ENCODE measurements around the gene KNCN. TPM values are rescaled to one million over a fixed set of nuclear protein-coding genes. Genes with fewer than 3 reads are reported as not detected.

KNCN gene
- polyA plus RNA-seq (2012; ENCODE audit: low read depth, missing spikeins), result not detected

DNA sequence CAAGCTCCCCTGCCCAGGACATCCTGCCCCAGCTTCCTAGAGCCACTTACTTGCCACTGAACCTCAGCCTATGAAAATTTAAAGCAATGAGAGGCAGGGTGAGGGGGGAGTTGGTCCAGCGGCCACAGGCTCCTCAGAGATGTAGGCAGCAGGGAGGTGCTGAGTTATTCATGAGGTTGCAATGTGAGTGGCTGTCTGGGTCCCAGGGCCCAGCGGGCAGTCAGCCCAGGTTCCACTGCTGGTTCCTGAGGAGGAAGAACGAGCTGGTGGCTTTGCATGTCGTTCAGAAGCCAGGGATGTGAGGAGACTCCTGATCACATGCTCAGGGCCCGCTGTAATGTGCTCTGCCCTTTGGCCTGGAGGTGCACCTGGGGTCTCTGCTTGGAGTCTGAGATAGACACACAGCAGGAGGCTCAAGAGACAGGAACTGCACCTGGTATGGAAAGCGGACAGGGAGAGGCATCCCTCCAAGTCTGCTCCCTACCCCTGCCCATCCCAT lies at the start of gene KNCN:
KNCN (minus strand) TSS at position 51 of the 499 bp plus-strand sequence. CDS start 432 bp downstream, outside the sequence.
- TF ChIP-seq PAX5 (IDR thresholded peaks at IDR 0.05; ENCODE audit: insufficient read depth, low read length, severe bottlenecking), result no peak
- TF ChIP-seq POLR2AphosphoS5 (IDR thresholded peaks at IDR 0.05; ENCODE audit: low read depth, low read length), result no peak
- no peak for TF ChIP-seq POLR2A (IDR thresholded peaks at IDR 0.05; ENCODE audit: low read depth, low read length)
- no peak for TF ChIP-seq POU2F2 (IDR thresholded peaks at IDR 0.05; ENCODE audit: low read depth, low read length)
- no peak for TF ChIP-seq TAF1 (IDR thresholded peaks at IDR 0.05; ENCODE audit: low read depth, low read length)
- TF ChIP-seq SPI1 (IDR thresholded peaks at IDR 0.05; ENCODE audit: low read depth, low read length), result no peak
- FAIRE-seq, result no peak

DNA sequence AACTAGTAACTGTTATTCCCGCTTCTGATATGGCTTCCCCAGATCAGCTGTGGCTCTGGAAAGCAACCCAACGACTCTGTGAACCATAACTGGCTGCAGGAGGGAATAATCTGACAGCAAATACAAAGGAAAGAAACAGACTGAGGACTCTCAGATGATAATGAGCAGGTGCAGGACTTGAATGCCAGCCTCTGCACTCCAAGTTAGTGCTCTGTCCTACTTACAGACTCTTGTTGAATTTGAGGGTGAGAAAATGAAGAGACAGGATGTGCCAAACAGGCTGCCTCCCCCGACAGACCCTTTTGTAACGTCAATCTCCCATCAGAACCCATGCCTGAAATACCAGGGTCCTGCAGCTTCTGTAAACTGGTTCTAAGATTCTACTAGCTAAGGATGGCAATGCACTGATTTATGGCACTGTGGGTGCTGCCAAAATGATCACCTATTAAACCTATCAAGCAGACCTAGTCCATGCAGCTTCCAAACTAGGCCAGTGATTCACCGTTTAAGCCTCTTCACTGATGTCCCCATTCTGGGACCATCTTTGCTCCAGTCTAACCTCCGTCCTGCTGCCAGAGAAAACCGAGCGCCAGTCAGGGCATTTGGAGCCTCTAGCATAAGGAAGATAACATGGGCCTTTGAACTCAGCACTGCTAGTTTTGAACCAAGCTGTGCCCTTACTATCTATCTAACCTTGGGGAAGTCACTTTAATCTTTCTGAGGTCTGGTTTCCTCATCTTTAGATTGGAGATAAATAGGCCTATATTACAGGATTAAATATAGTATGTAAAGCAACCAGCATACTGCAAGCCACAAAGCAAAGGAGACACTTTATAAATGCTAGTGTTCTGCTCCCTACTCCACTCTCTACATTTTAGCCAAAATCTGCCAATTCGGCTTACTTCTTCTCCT lies 47.9 kb upstream of the KNCN start:
- FAIRE-seq, result no peak
- no peak for TF ChIP-seq TAF1 (IDR thresholded peaks at IDR 0.05; ENCODE audit: low read depth, low read length)
- no peak for TF ChIP-seq PAX5 (IDR thresholded peaks at IDR 0.05; ENCODE audit: insufficient read depth, low read length, severe bottlenecking)
- TF ChIP-seq POU2F2 (IDR thresholded peaks at IDR 0.05; ENCODE audit: low read depth, low read length), result no peak
- DNase-seq (ENCODE audit: insufficient read length, low spot score), result no peak

More for the DNA sequence above, at the start of gene KNCN:
- DNase-seq (ENCODE audit: insufficient read length, low spot score), result no peak

GRCh38 chr1:46596846-46597245 lies 45.4 kb upstream of the KNCN start:
- TF ChIP-seq SPI1 (IDR thresholded peaks at IDR 0.05; ENCODE audit: low read depth, low read length), result no peak
- no peak for TF ChIP-seq PAX5 (IDR thresholded peaks at IDR 0.05; ENCODE audit: insufficient read depth, low read length, severe bottlenecking)
- no peak for TF ChIP-seq POU2F2 (IDR thresholded peaks at IDR 0.05; ENCODE audit: low read depth, low read length)
- no peak for TF ChIP-seq TAF1 (IDR thresholded peaks at IDR 0.05; ENCODE audit: low read depth, low read length)
- TF ChIP-seq POLR2AphosphoS5 (IDR thresholded peaks at IDR 0.05; ENCODE audit: low read depth, low read length), result no peak
- TF ChIP-seq POLR2A (IDR thresholded peaks at IDR 0.05; ENCODE audit: low read depth, low read length), result no peak
- no peak for DNase-seq (ENCODE audit: insufficient read length, low spot score)
- no peak for FAIRE-seq

DNA sequence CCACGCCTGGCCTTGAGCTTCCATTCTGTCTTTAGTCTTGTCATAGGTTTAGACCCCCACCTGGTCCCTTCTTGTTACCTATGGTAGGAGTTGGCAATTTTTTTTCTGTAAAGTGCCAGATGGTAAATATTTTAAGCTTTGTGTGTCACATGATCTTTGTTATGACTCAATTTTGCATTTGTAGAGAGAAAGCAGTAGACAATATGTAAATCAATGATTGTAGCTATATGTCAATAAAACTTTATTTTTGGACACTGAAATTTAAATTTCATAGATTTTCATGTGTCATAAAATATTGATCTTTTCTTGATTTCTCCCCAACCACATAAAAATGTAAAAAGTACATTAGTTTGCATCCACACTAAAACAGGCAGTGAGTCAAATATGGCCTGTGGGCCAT lies 44.6 kb upstream of the KNCN start:
- TF ChIP-seq PAX5 (IDR thresholded peaks at IDR 0.05; ENCODE audit: insufficient read depth, low read length, severe bottlenecking) (no peak), POLR2A (IDR thresholded peaks at IDR 0.05; ENCODE audit: low read depth, low read length) (no peak), POU2F2 (IDR thresholded peaks at IDR 0.05; ENCODE audit: low read depth, low read length) (no peak), SPI1 (IDR thresholded peaks at IDR 0.05; ENCODE audit: low read depth, low read length) (no peak), TAF1 (IDR thresholded peaks at IDR 0.05; ENCODE audit: low read depth, low read length) (no peak), POLR2AphosphoS5 (IDR thresholded peaks at IDR 0.05; ENCODE audit: low read depth, low read length) (no peak)
- DNase-seq (ENCODE audit: insufficient read length, low spot score), result no peak
- no peak for FAIRE-seq

- DNase-seq (ENCODE audit: insufficient read length, low spot score) (no peak), FAIRE-seq (no peak)
- TF ChIP-seq POLR2AphosphoS5 (IDR thresholded peaks at IDR 0.05; ENCODE audit: low read depth, low read length), result no peak
- no peak for TF ChIP-seq SPI1 (IDR thresholded peaks at IDR 0.05; ENCODE audit: low read depth, low read length)
- no peak for TF ChIP-seq POU2F2 (IDR thresholded peaks at IDR 0.05; ENCODE audit: low read depth, low read length)
- no peak for TF ChIP-seq POLR2A (IDR thresholded peaks at IDR 0.05; ENCODE audit: low read depth, low read length)
- TF ChIP-seq PAX5 (IDR thresholded peaks at IDR 0.05; ENCODE audit: insufficient read depth, low read length, severe bottlenecking), result no peak
- TF ChIP-seq TAF1 (IDR thresholded peaks at IDR 0.05; ENCODE audit: low read depth, low read length), result no peak
These were observed 43.7 kb upstream of the KNCN start for GRCh38 chr1:46595127-46595526.

DNA sequence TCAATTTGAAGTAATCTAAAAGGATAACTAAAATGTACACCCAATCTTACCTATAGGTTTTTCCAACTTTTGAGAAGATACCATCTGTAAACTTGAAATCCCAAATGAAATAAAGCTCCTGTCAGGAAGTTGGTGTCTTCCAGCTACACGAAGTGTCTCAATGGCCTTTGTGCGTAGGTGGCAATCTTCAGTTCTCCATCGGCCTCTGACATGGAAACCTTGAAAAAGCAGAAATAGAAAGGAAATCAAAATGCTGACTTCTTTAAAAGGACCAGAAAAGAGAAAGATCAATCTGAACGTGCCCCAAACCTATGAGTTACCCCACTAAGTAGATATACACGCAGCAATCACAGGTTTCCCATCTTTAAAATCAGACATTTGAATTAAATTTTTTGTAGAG lies 42.6 kb upstream of the KNCN start:
- no peak for TF ChIP-seq SPI1 (IDR thresholded peaks at IDR 0.05; ENCODE audit: low read depth, low read length)
- no peak for TF ChIP-seq POU2F2 (IDR thresholded peaks at IDR 0.05; ENCODE audit: low read depth, low read length)
- no peak for TF ChIP-seq PAX5 (IDR thresholded peaks at IDR 0.05; ENCODE audit: insufficient read depth, low read length, severe bottlenecking)
- no peak for TF ChIP-seq TAF1 (IDR thresholded peaks at IDR 0.05; ENCODE audit: low read depth, low read length)
- TF ChIP-seq POLR2A (IDR thresholded peaks at IDR 0.05; ENCODE audit: low read depth, low read length), result no peak
- no peak for TF ChIP-seq POLR2AphosphoS5 (IDR thresholded peaks at IDR 0.05; ENCODE audit: low read depth, low read length)
- FAIRE-seq (no peak), DNase-seq (ENCODE audit: insufficient read length, low spot score) (no peak)

DNA sequence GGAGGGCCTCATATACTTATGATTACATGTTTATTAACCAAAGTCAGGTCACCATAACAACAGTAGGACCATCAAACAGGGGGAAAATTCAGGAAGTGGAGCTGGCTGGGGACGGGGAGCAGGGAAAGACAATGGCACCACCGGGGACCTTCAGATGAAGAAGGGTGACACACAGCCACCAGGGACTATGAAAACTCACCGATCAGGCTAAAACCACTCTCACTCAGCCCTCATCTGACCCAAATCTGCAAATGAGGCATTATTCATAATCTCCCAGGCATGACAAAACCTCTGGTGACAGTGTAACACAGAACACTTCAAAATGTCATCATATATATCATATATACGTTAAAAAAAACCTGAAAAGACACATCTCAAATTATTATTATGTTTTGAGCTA lies 41.4 kb upstream of the KNCN start:
- TF ChIP-seq PAX5 (IDR thresholded peaks at IDR 0.05; ENCODE audit: insufficient read depth, low read length, severe bottlenecking) (no peak), POU2F2 (IDR thresholded peaks at IDR 0.05; ENCODE audit: low read depth, low read length) (no peak), TAF1 (IDR thresholded peaks at IDR 0.05; ENCODE audit: low read depth, low read length) (no peak), POLR2AphosphoS5 (IDR thresholded peaks at IDR 0.05; ENCODE audit: low read depth, low read length) (no peak), POLR2A (IDR thresholded peaks at IDR 0.05; ENCODE audit: low read depth, low read length) (no peak), SPI1 (IDR thresholded peaks at IDR 0.05; ENCODE audit: low read depth, low read length) (no peak)
- FAIRE-seq, result no peak
- no peak for DNase-seq (ENCODE audit: insufficient read length, low spot score)

GRCh38 chr1:46589529-46589928 lies 38.1 kb upstream of the KNCN start:
- TF ChIP-seq POLR2A (IDR thresholded peaks at IDR 0.05; ENCODE audit: low read depth, low read length) (no peak), PAX5 (IDR thresholded peaks at IDR 0.05; ENCODE audit: insufficient read depth, low read length, severe bottlenecking) (no peak), POLR2AphosphoS5 (IDR thresholded peaks at IDR 0.05; ENCODE audit: low read depth, low read length) (no peak), POU2F2 (IDR thresholded peaks at IDR 0.05; ENCODE audit: low read depth, low read length) (no peak), TAF1 (IDR thresholded peaks at IDR 0.05; ENCODE audit: low read depth, low read length) (no peak), SPI1 (IDR thresholded peaks at IDR 0.05; ENCODE audit: low read depth, low read length) (no peak)
- FAIRE-seq (no peak), DNase-seq (ENCODE audit: insufficient read length, low spot score) (no peak)

DNA sequence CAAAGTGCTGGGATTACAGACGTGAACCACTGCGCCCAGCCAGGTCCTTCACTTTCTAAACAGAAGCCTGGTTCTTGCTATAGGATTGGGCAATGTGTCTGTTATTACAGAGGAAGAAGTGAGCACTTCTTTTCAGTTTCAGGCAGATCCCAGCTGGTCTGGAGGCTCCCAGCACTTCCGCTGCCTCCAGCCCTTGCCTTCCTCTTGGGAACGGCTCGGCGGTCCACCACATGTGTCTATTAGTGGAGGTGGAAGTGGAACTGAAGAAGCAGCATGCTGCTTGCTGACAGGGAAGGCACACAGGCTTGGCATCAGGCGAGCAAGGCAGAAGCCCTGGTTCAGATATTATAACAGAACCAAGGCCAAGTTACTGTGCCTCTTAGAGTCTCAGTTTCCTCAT lies 35.6 kb upstream of the KNCN start:
- DNase-seq (ENCODE audit: insufficient read length, low spot score) (no peak), FAIRE-seq (no peak)
- TF ChIP-seq PAX5 (IDR thresholded peaks at IDR 0.05; ENCODE audit: insufficient read depth, low read length, severe bottlenecking) (no peak), POU2F2 (IDR thresholded peaks at IDR 0.05; ENCODE audit: low read depth, low read length) (no peak), POLR2AphosphoS5 (IDR thresholded peaks at IDR 0.05; ENCODE audit: low read depth, low read length) (no peak), TAF1 (IDR thresholded peaks at IDR 0.05; ENCODE audit: low read depth, low read length) (no peak), POLR2A (IDR thresholded peaks at IDR 0.05; ENCODE audit: low read depth, low read length) (no peak), SPI1 (IDR thresholded peaks at IDR 0.05; ENCODE audit: low read depth, low read length) (no peak)
